ENCODE measurements around the gene FRY. TPM values are rescaled to one million over a fixed set of nuclear protein-coding genes. Genes with fewer than 3 reads are reported as not detected.

The FRY gene
- total RNA-seq, 2 donors from 2014 or later = 7.0 to 10.8 TPM

- no peak for ATAC-seq (replicated peaks)
- Mint-ChIP-seq H3K27me3 (no peaks in the 10 kb centered on the region), H3K4me1 (peaks cover 4% of the 10 kb centered on the region), H3K4me3 (no peak overlapping the region), H3K9me3 (no peaks in the 10 kb centered on the region), H3K36me3 (ENCODE audit: low read depth) (peaks cover 52% of the 10 kb centered on the region), H3K27ac (peak overlapping the region; percentile 5)
Observed at GRCh38 chr13:32151240-32151639, 119.7 kb downstream of the FRY start.

DNA sequence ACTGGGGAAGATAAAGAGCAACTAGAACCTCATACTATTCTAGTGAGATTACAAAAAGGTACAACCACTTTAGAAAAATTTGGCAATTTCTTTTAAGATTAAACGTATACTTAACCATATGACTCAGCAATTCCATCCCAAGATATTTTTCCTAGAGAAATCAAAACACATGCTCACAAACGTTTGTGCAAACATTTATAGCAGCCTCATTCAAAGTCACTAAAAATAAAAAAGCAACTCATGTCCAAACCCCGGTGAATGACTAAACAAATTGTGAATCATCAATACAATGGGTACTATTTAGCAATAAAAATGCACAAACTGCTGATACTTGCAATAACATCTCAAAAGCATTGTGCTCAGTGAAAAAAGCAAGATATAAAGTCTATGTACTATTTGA is 121.5 kb downstream of the FRY start:
- no peak for ATAC-seq (replicated peaks)
- Mint-ChIP-seq H3K36me3 (ENCODE audit: low read depth) (peaks cover 51% of the 10 kb centered on the region), H3K27ac (peak overlapping the region; percentile 52), H3K27me3 (no peaks in the 10 kb centered on the region), H3K4me1 (peaks cover 4% of the 10 kb centered on the region), H3K4me3 (no peak overlapping the region), H3K9me3 (no peaks in the 10 kb centered on the region)

DNA sequence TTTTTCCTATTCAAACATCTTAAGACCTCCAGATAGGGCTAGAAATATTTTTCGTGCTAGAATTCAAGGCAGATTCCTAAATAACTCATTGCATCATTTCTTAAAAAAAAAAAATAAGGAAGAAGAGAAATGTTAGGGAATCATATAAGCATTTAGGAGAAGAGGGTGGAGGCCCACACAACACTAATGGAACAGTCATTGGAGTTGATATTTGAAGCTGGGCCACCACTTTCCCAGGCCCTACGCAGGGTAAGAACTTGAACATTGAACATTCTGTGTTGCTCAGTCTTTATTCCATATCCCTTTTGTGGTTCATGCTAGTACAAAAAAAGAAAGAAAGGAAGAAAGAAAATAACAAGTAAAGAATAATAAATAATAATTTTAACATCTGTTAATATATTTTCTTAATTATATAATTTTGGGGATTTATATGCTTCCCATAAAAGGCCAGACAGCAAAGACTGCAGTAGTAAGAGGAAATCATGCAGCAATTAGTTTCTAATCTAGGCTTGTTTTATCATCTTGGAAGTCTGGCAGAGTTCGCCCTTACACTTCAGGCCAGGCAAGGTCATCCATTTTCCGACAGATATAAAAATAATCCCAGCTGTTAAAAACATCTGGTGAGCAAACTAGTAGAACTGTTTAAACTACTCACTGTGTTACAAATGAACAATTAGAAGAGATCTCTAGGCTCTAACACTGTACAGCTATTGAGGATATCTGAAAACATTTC is 127.7 kb downstream of the FRY start:
- Mint-ChIP-seq H3K27ac (no peak overlapping the region), H3K9me3 (no peaks in the 10 kb centered on the region), H3K36me3 (ENCODE audit: low read depth) (peaks cover 70% of the 10 kb centered on the region), H3K4me3 (no peak overlapping the region), H3K4me1 (peaks cover 4% of the 10 kb centered on the region), H3K27me3 (no peaks in the 10 kb centered on the region)
- ATAC-seq (replicated peaks) = no peak

DNA sequence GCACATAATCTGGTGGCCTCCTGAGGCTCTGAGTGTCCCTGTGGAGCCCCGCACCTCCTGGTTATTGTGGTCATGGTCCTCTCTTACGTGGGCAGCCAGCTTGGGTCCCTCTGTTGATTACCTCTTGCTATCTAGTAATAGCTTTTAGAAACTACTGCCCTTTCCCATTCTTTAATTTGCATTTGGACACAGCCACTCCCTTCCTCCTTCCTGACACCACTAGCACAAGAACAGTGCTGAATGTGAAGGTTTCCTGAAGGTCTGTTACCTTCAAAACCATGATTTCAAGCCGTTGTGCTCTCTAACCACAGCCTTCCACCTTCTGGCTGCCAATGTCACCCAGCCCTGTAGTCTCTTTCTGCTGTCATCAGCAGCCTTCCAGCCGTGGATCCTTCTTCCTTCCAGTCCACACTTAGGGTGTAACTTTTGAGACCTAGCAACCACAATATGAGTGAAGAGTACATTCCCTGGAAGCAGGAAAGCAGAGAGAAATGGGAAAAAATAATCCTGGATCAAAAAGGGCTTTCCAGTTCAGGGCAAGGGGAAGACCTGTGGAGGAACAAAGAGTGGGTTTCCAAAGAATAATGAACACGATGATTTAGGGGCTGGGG is 130.9 kb downstream of the FRY start:
- no peak for ATAC-seq (replicated peaks)
- Mint-ChIP-seq H3K4me3 (no peak overlapping the region), H3K4me1 (peaks cover 4% of the 10 kb centered on the region), H3K9me3 (no peaks in the 10 kb centered on the region), H3K27ac (peak overlapping the region; percentile 62), H3K27me3 (no peaks in the 10 kb centered on the region), H3K36me3 (ENCODE audit: low read depth) (peaks cover 52% of the 10 kb centered on the region)

- Mint-ChIP-seq H3K9me3 (no peaks in the 10 kb centered on the region), H3K4me1 (peaks cover 4% of the 10 kb centered on the region), H3K36me3 (ENCODE audit: low read depth) (peaks cover 43% of the 10 kb centered on the region), H3K27me3 (no peaks in the 10 kb centered on the region), H3K27ac (peak overlapping the region; percentile 70), H3K4me3 (no peak overlapping the region)
- ATAC-seq (replicated peaks) = peak; percentile 92
Observed at GRCh38 chr13:32164622-32165268, 133.2 kb downstream of the FRY start.

- Mint-ChIP-seq H3K27me3 (no peaks in the 10 kb centered on the region), H3K4me1 (peaks cover 4% of the 10 kb centered on the region), H3K36me3 (ENCODE audit: low read depth) (peaks cover 34% of the 10 kb centered on the region), H3K9me3 (no peaks in the 10 kb centered on the region), H3K4me3 (no peak overlapping the region), H3K27ac (peak overlapping the region; percentile 45)
- ATAC-seq (replicated peaks) = no peak
Observed at GRCh38 chr13:32165796-32166195, 134.2 kb downstream of the FRY start.

DNA sequence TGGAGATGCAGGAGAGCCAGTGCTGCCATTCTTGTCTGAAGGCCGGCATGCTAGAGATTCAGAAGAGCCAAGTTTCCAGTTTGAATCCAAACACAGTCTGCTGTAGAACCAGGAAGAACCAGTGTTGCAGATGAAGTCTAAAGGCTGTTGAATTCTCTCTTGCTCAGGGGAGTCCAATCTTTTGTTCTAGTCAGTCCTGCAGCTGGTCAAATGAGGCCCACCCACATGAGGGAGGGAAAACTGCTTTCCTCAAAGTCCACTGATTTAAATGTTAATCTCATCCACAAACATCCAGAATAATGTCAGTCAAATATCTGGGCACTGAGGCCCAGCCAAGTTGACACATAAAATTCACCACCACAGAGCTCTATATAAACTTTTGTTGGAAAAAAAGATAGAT is 136.6 kb downstream of the FRY start:
- Mint-ChIP-seq H3K4me1 (no peaks in the 10 kb centered on the region), H3K36me3 (ENCODE audit: low read depth) (peaks cover 18% of the 10 kb centered on the region), H3K9me3 (no peaks in the 10 kb centered on the region), H3K27me3 (no peaks in the 10 kb centered on the region), H3K27ac (no peak overlapping the region), H3K4me3 (no peak overlapping the region)
- no peak for ATAC-seq (replicated peaks)

GRCh38 chr13:32170841-32171240 is 139.3 kb downstream of the FRY start:
- ATAC-seq (replicated peaks) = no peak
- Mint-ChIP-seq H3K27me3 (no peaks in the 10 kb centered on the region), H3K27ac (no peak overlapping the region), H3K4me3 (no peak overlapping the region), H3K4me1 (no peaks in the 10 kb centered on the region), H3K9me3 (no peaks in the 10 kb centered on the region), H3K36me3 (ENCODE audit: low read depth) (peaks cover 18% of the 10 kb centered on the region)

DNA sequence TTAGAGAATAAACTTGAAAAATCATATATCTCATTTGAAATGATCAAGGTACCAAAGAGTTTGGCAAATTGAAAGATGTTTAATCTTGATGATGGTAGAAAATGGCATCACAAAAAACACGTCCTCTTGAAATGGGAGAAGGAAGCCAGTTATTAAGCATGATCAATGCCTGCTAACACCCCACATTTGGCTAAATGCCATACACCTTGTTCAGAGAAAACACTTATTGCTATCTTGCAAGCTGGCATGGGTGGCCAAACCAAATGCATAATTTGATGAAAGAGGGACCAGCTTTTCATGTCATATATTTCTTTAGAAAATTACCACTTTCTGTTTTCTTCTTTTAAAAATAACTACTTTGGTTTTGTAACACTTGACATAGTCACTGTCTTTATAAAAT is 142.3 kb downstream of the FRY start:
- Mint-ChIP-seq H3K9me3 (no peaks in the 10 kb centered on the region), H3K36me3 (ENCODE audit: low read depth) (peaks cover 30% of the 10 kb centered on the region), H3K27ac (no peak overlapping the region), H3K4me3 (no peak overlapping the region), H3K4me1 (no peaks in the 10 kb centered on the region), H3K27me3 (no peaks in the 10 kb centered on the region)
- ATAC-seq (replicated peaks) = no peak

DNA sequence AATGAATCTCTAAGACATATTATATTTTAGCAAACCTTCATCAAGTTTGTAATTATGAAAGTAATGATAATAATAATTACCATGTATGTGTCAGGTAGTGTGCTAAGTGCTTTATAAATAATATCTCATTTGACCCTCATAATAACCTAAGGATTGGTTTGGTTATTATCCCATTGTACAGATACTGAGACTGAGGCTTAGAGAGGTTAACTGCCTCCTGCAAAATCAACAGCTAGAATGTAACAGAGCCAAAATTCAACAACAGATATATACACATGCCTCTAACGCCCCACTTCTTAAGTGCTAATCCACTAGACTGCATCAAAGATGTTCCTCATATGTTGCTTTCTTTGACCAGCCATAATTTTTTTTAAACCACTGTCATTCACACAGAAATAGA is 142.8 kb downstream of the FRY start:
- H3K27ac Mint-ChIP-seq = no peak overlapping the region

DNA sequence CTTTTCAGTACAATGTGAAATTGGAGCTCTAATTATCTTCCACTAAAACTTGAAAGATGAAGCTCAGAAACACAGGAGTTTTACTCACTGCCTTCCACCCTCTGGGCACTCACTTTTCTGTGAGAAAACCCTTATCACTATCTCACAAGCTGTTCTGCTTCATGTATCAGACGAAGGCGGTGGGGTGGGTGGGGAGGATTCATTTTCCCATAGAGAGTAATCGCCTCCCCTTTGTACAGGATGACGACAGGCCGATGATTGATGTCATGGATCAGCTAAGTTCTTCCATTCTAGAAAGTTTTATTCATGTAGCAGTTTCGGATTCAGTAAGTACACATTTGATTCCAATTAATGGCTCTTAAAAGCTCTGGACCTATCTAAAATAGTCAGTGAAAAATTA is 143.7 kb downstream of the FRY start:
- Mint-ChIP-seq H3K4me3 (no peak overlapping the region), H3K36me3 (ENCODE audit: low read depth) (peaks cover 41% of the 10 kb centered on the region), H3K27me3 (no peaks in the 10 kb centered on the region), H3K4me1 (no peaks in the 10 kb centered on the region), H3K27ac (no peak overlapping the region), H3K9me3 (no peaks in the 10 kb centered on the region)
- no peak for ATAC-seq (replicated peaks)

More for the DNA sequence above, 142.8 kb downstream of the FRY start:
- peaks cover 31% of the 10 kb centered on the region for H3K36me3 Mint-ChIP-seq (ENCODE audit: low read depth)
- H3K4me3 Mint-ChIP-seq = no peak overlapping the region
- no peak for ATAC-seq (replicated peaks)
- no peaks in the 10 kb centered on the region for H3K4me1 Mint-ChIP-seq
- H3K27me3 Mint-ChIP-seq = no peaks in the 10 kb centered on the region
- H3K9me3 Mint-ChIP-seq = no peaks in the 10 kb centered on the region

GRCh38 chr13:32175943-32176342 is 144.4 kb downstream of the FRY start:
- no peak overlapping the region for H3K27ac Mint-ChIP-seq
- no peaks in the 10 kb centered on the region for H3K4me1 Mint-ChIP-seq
- H3K9me3 Mint-ChIP-seq = no peaks in the 10 kb centered on the region
- peaks cover 43% of the 10 kb centered on the region for H3K36me3 Mint-ChIP-seq (ENCODE audit: low read depth)
- ATAC-seq (replicated peaks) = no peak
- H3K4me3 Mint-ChIP-seq = no peak overlapping the region
- no peaks in the 10 kb centered on the region for H3K27me3 Mint-ChIP-seq

DNA sequence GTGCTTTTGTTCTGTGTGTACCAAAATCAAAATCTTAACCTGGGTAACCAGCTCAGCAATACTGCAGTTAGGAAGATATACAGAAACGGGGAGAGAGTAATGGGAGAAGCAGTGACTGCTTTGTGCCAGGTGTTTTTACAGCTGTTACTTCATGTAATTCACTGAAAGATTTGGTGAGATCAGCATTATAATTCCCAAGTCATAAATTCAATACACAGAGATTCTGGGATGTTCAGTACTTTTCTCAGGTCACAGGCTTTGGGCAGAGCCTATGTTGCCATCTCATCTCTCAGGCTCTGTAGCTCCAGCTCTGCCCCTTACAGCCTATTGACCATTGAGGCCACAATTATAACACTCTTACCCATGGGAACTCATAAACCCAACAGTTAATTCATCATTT is 145.1 kb downstream of the FRY start:
- Mint-ChIP-seq H3K4me3 (no peak overlapping the region), H3K36me3 (ENCODE audit: low read depth) (peaks cover 44% of the 10 kb centered on the region)
- ATAC-seq (replicated peaks) = no peak

DNA sequence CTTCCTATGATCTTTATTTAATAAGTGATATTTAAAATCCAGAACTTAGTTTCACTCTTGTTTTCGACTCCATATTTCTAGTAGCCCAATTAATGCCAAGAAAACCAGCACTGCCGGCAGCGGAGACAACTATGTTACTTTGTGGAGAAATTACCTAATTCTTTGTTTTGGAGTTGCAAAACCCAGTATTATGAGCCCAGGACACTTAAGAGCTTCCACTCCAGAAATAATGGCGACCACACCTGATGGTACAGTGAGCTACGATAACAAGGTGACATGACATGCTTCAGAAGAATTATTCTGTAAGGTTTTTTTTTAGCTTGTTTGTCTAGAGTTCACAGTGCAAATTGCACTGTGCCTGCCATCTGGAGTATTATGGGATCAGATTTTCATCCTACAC is 147.2 kb downstream of the FRY start:
- no peak for ATAC-seq (replicated peaks)
- Mint-ChIP-seq H3K9me3 (no peaks in the 10 kb centered on the region), H3K27ac (no peak overlapping the region), H3K4me1 (no peaks in the 10 kb centered on the region), H3K36me3 (ENCODE audit: low read depth) (peaks cover 48% of the 10 kb centered on the region), H3K4me3 (no peak overlapping the region), H3K27me3 (no peaks in the 10 kb centered on the region)

More for the DNA sequence above, 145.1 kb downstream of the FRY start:
- Mint-ChIP-seq H3K27ac (no peak overlapping the region), H3K27me3 (no peaks in the 10 kb centered on the region), H3K4me1 (no peaks in the 10 kb centered on the region), H3K9me3 (no peaks in the 10 kb centered on the region)

- H3K4me3 Mint-ChIP-seq = no peak overlapping the region
- no peaks in the 10 kb centered on the region for H3K9me3 Mint-ChIP-seq
- peaks cover 57% of the 10 kb centered on the region for H3K36me3 Mint-ChIP-seq (ENCODE audit: low read depth)
- no peaks in the 10 kb centered on the region for H3K4me1 Mint-ChIP-seq
- no peaks in the 10 kb centered on the region for H3K27me3 Mint-ChIP-seq
- ATAC-seq (replicated peaks) = no peak
- no peak overlapping the region for H3K27ac Mint-ChIP-seq
Observed at GRCh38 chr13:32179708-32180107, 148.1 kb downstream of the FRY start.

Measured in activated T-helper 17 cell treated with anti-CD3 and anti-CD28 coated beads, Interleukin-2, amount 50 U/mL, for 72 hours (primary cell).